HepG2 (cell line): ENCODE data around the gene PTPRN. TPM values are rescaled to one million over a fixed set of nuclear protein-coding genes. Genes with fewer than 3 reads are reported as not detected.

ENCODE experiments used
- FUBP1 ChIP-seq: sonication (generic); formaldehyde crosslinking; IDR thresholded peaks from 2 replicates; pipeline ENCODE4 v1.5.1; 2020; ENCODE audit warnings: missing genetic modification reagents, mild to moderate bottlenecking, borderline replicate concordance
- HMGXB3 ChIP-seq: sonication (generic); formaldehyde crosslinking; IDR thresholded peaks from 2 replicates; pipeline ENCODE4 v1.4.0; 2020; ENCODE audit warnings: missing genetic modification reagents, borderline replicate concordance
- HNF1A ChIP-seq, 2 experiments: sonication (generic) in 1 of 2; formaldehyde crosslinking in 1 of 2; IDR thresholded peaks; 2 replicates each; pipeline versions ENCODE4 v1.4.0 to v1.6.1; 2016 to 2020; ENCODE audit warnings: borderline replicate concordance in 1 of 2, low read depth in 1 of 2, mild to moderate bottlenecking in 1 of 2, missing genetic modification reagents in 1 of 2
- NFE2L2 ChIP-seq: fragments of 150-350 bp; IDR thresholded peaks from 2 replicates; pipeline ENCODE4 v1.6.1; 2014; ENCODE audit warnings: low read length
- RBAK ChIP-seq: sonication (generic); formaldehyde crosslinking; IDR thresholded peaks from 2 replicates; pipeline ENCODE4 v1.5.1; 2020; ENCODE audit warnings: mild to moderate bottlenecking, missing genetic modification reagents
- RORA ChIP-seq: sonication (generic); formaldehyde crosslinking; IDR thresholded peaks from 2 replicates; pipeline ENCODE4 v1.5.0; 2020; ENCODE audit warnings: mild to moderate bottlenecking, missing genetic modification reagents, moderate library complexity
- SATB2 ChIP-seq: sonication (generic); formaldehyde crosslinking; IDR thresholded peaks from 2 replicates; pipeline ENCODE4 v1.5.0; 2020; ENCODE audit warnings: missing genetic modification reagents
- ZFY ChIP-seq: sonication (generic); formaldehyde crosslinking; IDR thresholded peaks from 2 replicates; pipeline ENCODE4 v1.4.0; 2020; ENCODE audit warnings: missing genetic modification reagents
- ZNF430 ChIP-seq: sonication (generic); formaldehyde crosslinking; IDR thresholded peaks from 2 replicates; pipeline ENCODE4 v1.9.0; 2021; ENCODE audit warnings: mild to moderate bottlenecking, missing genetic modification reagents
- ZNF839 ChIP-seq: sonication (generic); formaldehyde crosslinking; IDR thresholded peaks from 2 replicates; pipeline ENCODE4 v1.4.0; 2020; ENCODE audit warnings: missing genetic modification reagents, mild to moderate bottlenecking, borderline replicate concordance
- polyA plus RNA-seq, 8 experiments: library from polyadenylated mRNA; depleted of rRNA in 3 of 8; stranded (reverse) in 7 of 8; unstranded in 1 of 8; fragments of >200 nt; fragmentation: Illumina TruSeq in 4 of 8; extraction: Trizol in 4 of 8; gene quantifications; 2 replicates each; pipeline versions ENCODE4 v1.2.1 to v1.2.3, GENCODE V29; 2011 to 2016; ENCODE audit warnings: low read depth in 4 of 8, missing spikeins in 1 of 8, mixed read lengths in 1 of 8; ENCODE audit not compliant: insufficient read depth in 1 of 8
- total RNA-seq, 5 experiments: library from RNA; depleted of rRNA; stranded (reverse); fragments of >200 nt; fragmentation: Illumina TruSeq; extraction: Trizol; gene quantifications; 2 replicates each; pipeline ENCODE4 v1.2.3, GENCODE V29; 2016; ENCODE audit warnings: low read depth in 1 of 5
- TF ChIP-seq, protein P1 (sequence below): sonication (generic); formaldehyde crosslinking; IDR thresholded peaks from 2 replicates; pipeline ENCODE4 v1.4.0; 2020; ENCODE audit warnings: missing genetic modification reagents, mild to moderate bottlenecking, borderline replicate concordance
- TF ChIP-seq, protein P2 (sequence below): sonication (generic); formaldehyde crosslinking; IDR thresholded peaks from 2 replicates; pipeline ENCODE4 v1.8.0; 2022; ENCODE audit warnings: low read depth, missing genetic modification reagents

The PTPRN gene
- total and polyA plus RNA-seq, 2 of the 13 experiments (the other 11 are each of a cell fraction or from before 2014, with no cell fraction given), result 0.26 TPM; not detected in 1

DNA sequence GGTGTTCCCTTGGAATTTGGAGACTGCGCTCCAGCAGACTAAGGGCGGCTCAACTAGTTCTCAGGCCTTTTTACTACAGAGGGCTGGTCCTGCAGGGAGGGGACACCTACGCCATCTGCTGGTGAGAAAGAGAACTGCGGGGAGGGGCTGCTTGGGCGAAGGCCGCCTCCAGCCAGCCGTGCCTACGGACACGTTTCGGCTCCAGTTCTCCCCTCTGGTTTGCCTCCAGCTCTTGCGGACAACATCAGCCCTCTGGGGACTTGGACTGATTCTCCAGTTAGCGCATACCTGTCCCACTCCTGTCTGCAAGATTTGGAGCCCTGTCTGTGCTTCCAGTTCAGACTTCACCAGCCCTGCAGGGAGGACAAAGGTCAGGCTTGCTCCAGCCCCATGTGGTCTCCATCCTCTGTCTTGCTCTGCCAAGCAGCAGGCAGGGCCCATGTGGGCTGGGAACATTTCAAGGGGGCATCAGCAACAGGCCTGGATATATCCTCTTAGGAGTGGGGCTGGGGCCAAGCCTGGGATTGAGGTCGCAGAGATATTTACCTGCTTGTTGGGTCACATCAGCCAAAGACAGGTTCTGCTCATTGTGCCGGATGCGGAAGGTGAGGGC is 10.3 kb downstream of the PTPRN start (continued):
- TF ChIP-seq HNF1A (IDR thresholded peaks at IDR 0.05; ENCODE audit: low read depth), result no peak
- TF ChIP-seq HNF1A (CRISPR knock-in tag; IDR thresholded peaks at IDR 0.05; ENCODE audit: borderline replicate concordance), result no peak
- TF ChIP-seq, protein P1, sequence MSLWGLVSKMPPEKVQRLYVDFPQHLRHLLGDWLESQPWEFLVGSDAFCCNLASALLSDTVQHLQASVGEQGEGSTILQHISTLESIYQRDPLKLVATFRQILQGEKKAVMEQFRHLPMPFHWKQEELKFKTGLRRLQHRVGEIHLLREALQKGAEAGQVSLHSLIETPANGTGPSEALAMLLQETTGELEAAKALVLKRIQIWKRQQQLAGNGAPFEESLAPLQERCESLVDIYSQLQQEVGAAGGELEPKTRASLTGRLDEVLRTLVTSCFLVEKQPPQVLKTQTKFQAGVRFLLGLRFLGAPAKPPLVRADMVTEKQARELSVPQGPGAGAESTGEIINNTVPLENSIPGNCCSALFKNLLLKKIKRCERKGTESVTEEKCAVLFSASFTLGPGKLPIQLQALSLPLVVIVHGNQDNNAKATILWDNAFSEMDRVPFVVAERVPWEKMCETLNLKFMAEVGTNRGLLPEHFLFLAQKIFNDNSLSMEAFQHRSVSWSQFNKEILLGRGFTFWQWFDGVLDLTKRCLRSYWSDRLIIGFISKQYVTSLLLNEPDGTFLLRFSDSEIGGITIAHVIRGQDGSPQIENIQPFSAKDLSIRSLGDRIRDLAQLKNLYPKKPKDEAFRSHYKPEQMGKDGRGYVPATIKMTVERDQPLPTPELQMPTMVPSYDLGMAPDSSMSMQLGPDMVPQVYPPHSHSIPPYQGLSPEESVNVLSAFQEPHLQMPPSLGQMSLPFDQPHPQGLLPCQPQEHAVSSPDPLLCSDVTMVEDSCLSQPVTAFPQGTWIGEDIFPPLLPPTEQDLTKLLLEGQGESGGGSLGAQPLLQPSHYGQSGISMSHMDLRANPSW, result no peak; the same call in 1 of the 2 replicates
- no peak for TF ChIP-seq RORA (CRISPR knock-in tag)
- TF ChIP-seq SATB2 (CRISPR knock-in tag), result no peak
- TF ChIP-seq NFE2L2, result no peak
- no peak for TF ChIP-seq HMGXB3 (CRISPR knock-in tag)
- TF ChIP-seq RBAK (CRISPR knock-in tag), result no peak
- TF ChIP-seq ZNF430 (CRISPR knock-in tag), result peak; percentile 34; the same call in 1 of the 2 replicates
- peak; percentile 50 for TF ChIP-seq ZFY (CRISPR knock-in tag)
- TF ChIP-seq, protein P2, sequence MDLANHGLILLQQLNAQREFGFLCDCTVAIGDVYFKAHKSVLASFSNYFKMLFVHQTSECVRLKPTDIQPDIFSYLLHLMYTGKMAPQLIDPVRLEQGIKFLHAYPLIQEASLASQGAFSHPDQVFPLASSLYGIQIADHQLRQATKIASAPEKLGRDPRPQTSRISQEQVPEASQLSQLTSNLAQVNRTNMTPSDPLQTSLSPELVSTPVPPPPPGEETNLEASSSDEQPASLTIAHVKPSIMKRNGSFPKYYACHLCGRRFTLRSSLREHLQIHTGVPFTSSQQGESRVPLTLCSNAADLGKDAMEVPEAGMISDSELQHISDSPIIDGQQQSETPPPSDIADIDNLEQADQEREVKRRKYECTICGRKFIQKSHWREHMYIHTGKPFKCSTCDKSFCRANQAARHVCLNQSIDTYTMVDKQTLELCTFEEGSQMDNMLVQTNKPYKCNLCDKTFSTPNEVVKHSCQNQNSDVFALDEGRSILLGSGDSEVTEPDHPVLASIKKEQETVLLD (CRISPR knock-in tag), result no peak
- TF ChIP-seq FUBP1 (CRISPR knock-in tag), result no peak
- peak; percentile 24; the same call in 1 of the 2 replicates for TF ChIP-seq ZNF839
